A549 (cell line): ENCODE measurements around the gene RHOT2. TPM values are rescaled to one million over a fixed set of nuclear protein-coding genes. Genes with fewer than 3 reads are reported as not detected.

Source experiments
- ATAC-seq, 2 experiments: fragments of 200-7000 bp in 1 of 2; fragments of >200 bp in 1 of 2; cut with Nextera tagmentation in 1 of 2; cut with Tn5 transposase in 1 of 2; 3 replicates each; pipeline versions ENCODE4 v1.8.0 to v1.9.1; 2018 to 2020; ENCODE audit warnings: mild to moderate bottlenecking in 1 of 2, moderate library complexity in 1 of 2
- CTCF ChIA-PET: fragments of 300-600 bp; sonication (Branson Sonifier 250); formaldehyde crosslinking; extraction: SDS; loops from one replicate; lab custom pipeline; 2021; ENCODE audit warnings: antibody characterized with exemption, inconsistent platforms; lab: Yijun Ruan, JAX
- POLR2A ChIA-PET: fragments of 350-600 bp; formaldehyde crosslinking; extraction: SDS; loops from one replicate; lab custom pipeline; 2021; ENCODE audit warnings: antibody characterized with exemption, inconsistent platforms; lab: Yijun Ruan, JAX
- DNase-seq, 2 experiments: peaks; one replicate each; pipeline versions ENCODE4 v3.0.0 to v3.0.0-alpha.2; 2011 to 2016; ENCODE audit warnings: low read depth in 1 of 2, low spot score in 1 of 2
- FAIRE-seq: peaks from 2 replicates; lab custom pipeline; 2011; peaks lifted over from hg19 to GRCh38; lab: Jason Lieb, UNC
- H3K27ac ChIP-seq, 2 experiments: fragments of >200 bp; sonication (Bioruptor Twin); formaldehyde crosslinking; 3 replicates each; pipeline ENCODE4 v1.5.1; 2016 to 2017
- H3K4me1 ChIP-seq: fragments of >200 bp; sonication (Bioruptor Twin); formaldehyde crosslinking; 3 replicates; pipeline ENCODE4 v1.6.1; 2016
- H3K4me2 ChIP-seq: fragments of >200 bp; sonication (Bioruptor Twin); formaldehyde crosslinking; 3 replicates; pipeline ENCODE4 v1.6.1; 2016
- H3K4me3 ChIP-seq: fragments of >200 bp; sonication (Bioruptor Twin); formaldehyde crosslinking; 3 replicates; pipeline ENCODE4 v1.5.1; 2016
- H3K9me3 ChIP-seq: fragments of >200 bp; sonication (Bioruptor Twin); formaldehyde crosslinking; 3 replicates; pipeline ENCODE4 v1.6.1; 2016
- BCL3 ChIP-seq: fragments of >200 bp; sonication (Bioruptor Twin); formaldehyde crosslinking; IDR thresholded peaks from 3 replicates; pipeline ENCODE4 v1.6.1; 2016
- BHLHE40 ChIP-seq: IDR thresholded peaks from 2 replicates; pipeline ENCODE4 v1.6.1; 2012; ENCODE audit warnings: low read depth, low read length, inconsistent platforms
- CHD4 ChIP-seq: fragments of 200-600 bp; sonication (generic); IDR thresholded peaks from 2 replicates; pipeline ENCODE4 v1.6.1; 2016; ENCODE audit warnings: antibody characterized with exemption, mild to moderate bottlenecking, borderline replicate concordance
- EP300 ChIP-seq, 2 experiments: fragments of >200 bp; sonication (Bioruptor Twin); formaldehyde crosslinking; IDR thresholded peaks; 2 replicates in 1 of 2; 3 replicates in 1 of 2; pipeline ENCODE4 v1.6.1; 2016 to 2017
- FOSB ChIP-seq: fragments of 250-450 bp; sonication (Bioruptor Pico); IDR thresholded peaks from 2 replicates; pipeline ENCODE4 v1.5.0; 2020; ENCODE audit warnings: mild to moderate bottlenecking, moderate library complexity
- HEYL ChIP-seq: fragments of 250-450 bp; sonication (Bioruptor Pico); IDR thresholded peaks from 2 replicates; pipeline ENCODE4 v1.8.0; 2021; ENCODE audit warnings: mild to moderate bottlenecking, moderate library complexity
- HOXB13 ChIP-seq: fragments of 250-450 bp; sonication (Bioruptor Pico); IDR thresholded peaks from 2 replicates; pipeline ENCODE4 v1.5.0; 2020; ENCODE audit warnings: low read depth, mild to moderate bottlenecking, moderate library complexity
- JUN ChIP-seq, 2 experiments: fragments of >200 bp; sonication (Bioruptor Twin); formaldehyde crosslinking; IDR thresholded peaks; 2 replicates in 1 of 2; 3 replicates in 1 of 2; pipeline ENCODE4 v1.6.1; 2016 to 2017
- KDM1A ChIP-seq: fragments of 200-600 bp; sonication (generic); IDR thresholded peaks from 2 replicates; pipeline ENCODE4 v1.6.1; 2016; ENCODE audit warnings: low read depth, mild to moderate bottlenecking
- MAFK ChIP-seq: fragments of 450-650 bp; IDR thresholded peaks from 2 replicates; pipeline ENCODE4 v1.6.1; 2014; ENCODE audit not compliant: partially characterized antibody
- MYC ChIP-seq: IDR thresholded peaks from 2 replicates; pipeline ENCODE4 v1.6.1; 2012; ENCODE audit warnings: mild to moderate bottlenecking, inconsistent platforms, low read length, improper control_type of control experiment, borderline replicate concordance
- POLR2A ChIP-seq: IDR thresholded peaks from 2 replicates; pipeline ENCODE4 v1.6.1; 2012; ENCODE audit warnings: mild to moderate bottlenecking, low read length
- SMC3 ChIP-seq: fragments of >200 bp; sonication (Bioruptor Twin); formaldehyde crosslinking; IDR thresholded peaks from 3 replicates; pipeline ENCODE4 v1.6.1; 2018; ENCODE audit warnings: inconsistent platforms
- TFCP2L1 ChIP-seq: fragments of 250-450 bp; sonication (Bioruptor Pico); IDR thresholded peaks from 2 replicates; pipeline ENCODE4 v1.5.0; 2021; ENCODE audit warnings: mild to moderate bottlenecking
- ZFP36 ChIP-seq: fragments of 450-650 bp; IDR thresholded peaks from 2 replicates; pipeline ENCODE4 v1.6.1; 2014; ENCODE audit warnings: borderline replicate concordance; ENCODE audit not compliant: partially characterized antibody
- ZSCAN20 ChIP-seq: fragments of 250-450 bp; sonication (Bioruptor Pico); IDR thresholded peaks from 2 replicates; pipeline ENCODE4 v1.8.0; 2022; ENCODE audit warnings: mild to moderate bottlenecking, moderate library complexity
- WGBS: methylation state at CpG from one replicate; pipeline ENCODE4 v1.1.6; 2017; ENCODE audit errors: missing lambda C conversion rate; 5-methylcytosine and 5-hydroxymethylcytosine counted together
- polyA plus RNA-seq, 4 experiments: library from polyadenylated mRNA; depleted of rRNA in 3 of 4; stranded (reverse); fragments of >200 nt; fragmentation: RNase III in 1 of 4; extraction: RNeasy Plus Mini Kit Qiagen cat#74134 plus additional on column Dnase treatment in 1 of 4; gene quantifications; 2 replicates in 3 of 4; 3 replicates in 1 of 4; pipeline ENCODE4 v1.2.3, GENCODE V29; 2011 to 2017
- TF ChIP-seq, protein P1 (sequence below): IDR thresholded peaks from 2 replicates; pipeline ENCODE4 v1.6.1; 2012
- TF ChIP-seq, protein P2 (sequence below): IDR thresholded peaks from 2 replicates; pipeline ENCODE4 v1.6.1; 2012
- TF ChIP-seq, protein P3 (sequence below): fragments of 250-450 bp; sonication (Bioruptor Pico); IDR thresholded peaks from 2 replicates; pipeline ENCODE4 v1.5.0; 2021; ENCODE audit warnings: mild to moderate bottlenecking, moderate library complexity, borderline replicate concordance

RHOT2 gene
- polyA plus RNA-seq, 2 of the 4 experiments (the other 2 are of a cell fraction): 38.0 to 83.1 TPM

DNA sequence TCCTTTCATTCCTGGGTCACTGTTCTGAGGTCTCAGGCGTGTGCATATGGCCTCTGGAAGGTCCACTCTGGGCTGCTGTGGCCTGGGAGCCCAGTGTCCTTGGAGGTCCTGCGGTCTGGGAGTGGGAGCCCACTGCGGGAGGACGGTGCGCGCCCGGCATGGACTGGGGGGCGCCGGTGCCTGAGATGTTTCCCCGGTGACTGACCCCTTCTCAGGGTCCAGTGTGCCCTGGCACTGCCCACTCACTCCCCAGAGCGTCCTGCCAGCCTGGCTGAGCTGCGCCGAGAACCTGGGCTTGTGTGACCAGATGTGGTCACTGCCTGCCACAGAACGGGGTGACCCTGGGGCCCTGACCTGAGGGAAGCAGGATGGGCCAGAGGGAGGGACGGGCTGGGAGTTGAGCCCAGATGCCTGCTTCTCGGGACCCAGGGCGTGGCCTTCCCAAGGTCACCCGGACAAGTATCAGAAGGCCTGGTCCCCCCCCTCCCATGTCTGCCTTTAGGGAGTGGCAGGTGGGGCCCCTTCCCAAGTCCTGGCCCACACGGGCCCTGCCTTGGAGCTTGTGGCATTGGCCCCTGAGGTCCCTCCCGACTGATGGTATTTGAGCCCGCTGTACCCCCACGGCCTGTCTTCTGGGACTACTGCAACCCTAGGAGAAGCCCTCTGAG, 6.4 kb downstream of the RHOT2 start:
- DNase-seq: no peak
- POLR2A ChIA-PET: interaction anchor here (1.2 to 1.3 kb wide), 2 partner anchors 14 to 25 kb away, joined by 3 to 6 read pairs; partner anchors contain the start of gene WDR90
- Histone ChIP-seq H3K4me3 (no peak overlapping the region), H3K9me3 (no peaks in the 10 kb centered on the region), H3K4me2 (peak overlapping the region; percentile 98), H3K4me1 (peaks cover 24% of the 10 kb centered on the region)
- TF ChIP-seq BCL3 (no peak), JUN (IDR thresholded peaks at IDR 0.05) (no peak), FOSB (CRISPR knock-in tag) (no peak), ZFP36 (no peak)
- TF ChIP-seq, protein P1, sequence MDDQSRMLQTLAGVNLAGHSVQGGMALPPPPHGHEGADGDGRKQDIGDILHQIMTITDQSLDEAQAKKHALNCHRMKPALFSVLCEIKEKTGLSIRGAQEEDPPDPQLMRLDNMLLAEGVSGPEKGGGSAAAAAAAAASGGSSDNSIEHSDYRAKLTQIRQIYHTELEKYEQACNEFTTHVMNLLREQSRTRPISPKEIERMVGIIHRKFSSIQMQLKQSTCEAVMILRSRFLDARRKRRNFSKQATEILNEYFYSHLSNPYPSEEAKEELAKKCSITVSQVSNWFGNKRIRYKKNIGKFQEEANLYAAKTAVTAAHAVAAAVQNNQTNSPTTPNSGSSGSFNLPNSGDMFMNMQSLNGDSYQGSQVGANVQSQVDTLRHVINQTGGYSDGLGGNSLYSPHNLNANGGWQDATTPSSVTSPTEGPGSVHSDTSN: no peak
- TF ChIP-seq, all 56 proteins: peak for 0
- 77% methylated on average over 12 of the region's 22 CpGs for WGBS
- ATAC-seq (no peak), FAIRE-seq (no peak)
- H3K27ac ChIP-seq: peak overlapping the region in 1 of 2 experiments; percentile 84; a peak in 3 of 6 replicates
- CTCF ChIA-PET: interaction anchor here (1.4 to 2.6 kb wide), 2 partner anchors 8 to 13 kb away, joined by 10 to 21 read pairs; partner anchors contain the start of gene RHOT2

DNA sequence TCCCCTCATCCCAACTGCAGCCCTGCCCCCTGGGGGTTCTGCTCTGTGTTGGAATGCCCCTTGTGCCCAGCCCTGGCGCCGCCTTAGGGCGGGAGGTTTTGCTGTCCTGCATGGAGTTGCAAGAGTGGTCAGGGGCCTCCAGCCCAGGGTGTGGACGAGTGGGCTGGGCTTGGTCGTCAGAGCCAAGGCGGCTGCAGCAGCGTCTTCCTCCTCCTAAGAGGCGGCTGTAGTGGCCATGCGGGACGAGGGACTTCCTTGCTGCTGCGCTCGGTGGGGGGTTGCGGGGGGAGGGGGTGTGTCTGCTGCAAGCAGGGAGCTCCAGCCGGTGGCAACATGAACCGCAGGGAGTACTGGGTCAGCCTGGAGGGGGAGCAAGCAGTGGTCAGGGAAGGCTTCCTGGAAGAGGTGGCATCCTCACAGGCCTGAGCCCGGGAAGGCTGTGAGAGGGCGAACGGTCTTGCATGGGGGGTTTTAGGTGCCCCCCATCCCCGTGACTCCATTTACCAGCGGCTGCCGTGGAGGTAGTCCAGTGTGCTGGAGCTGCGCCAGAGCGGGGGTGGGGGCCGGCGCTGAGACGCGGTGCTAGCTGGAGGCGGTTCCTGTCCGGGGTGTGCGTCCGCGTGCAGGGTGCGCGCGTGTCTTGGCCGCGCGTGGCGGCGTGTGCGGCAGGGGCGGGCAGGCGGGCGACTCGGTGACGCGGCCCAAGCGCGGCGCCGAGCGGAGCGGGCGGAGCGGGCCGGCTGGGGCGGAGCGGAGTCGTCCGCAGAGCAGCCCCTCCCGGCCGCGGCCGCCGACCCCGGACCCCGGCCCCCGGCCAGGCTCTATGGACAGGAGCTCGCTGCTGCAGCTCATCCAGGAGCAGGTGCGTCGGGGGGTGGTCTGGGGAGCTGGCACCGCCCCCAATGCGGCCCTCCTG, 7.3 kb downstream of the RHOT2 start, which contains the start of gene RHBDL1:
RHBDL1 (plus strand) TSS at position 704 of the 916 bp plus-strand sequence; CDS start at position 824, 120 bp downstream.
- Histone ChIP-seq H3K4me2 (peak within 1 kb of the TSS; percentile 98), H3K4me1 (peaks cover 25% of the 10 kb centered on the region), H3K9me3 (no peaks in the 10 kb centered on the region), H3K27ac (peak within 1 kb of the TSS; percentile 63 to 84), H3K4me3 (peak within 1 kb of the TSS; percentile 50)
- ChIA-PET POLR2A (interaction anchor here (1.2 to 1.3 kb wide), 2 partner anchors 15 to 26 kb away, joined by 3 to 6 read pairs; partner anchors contain the start of gene WDR90), CTCF (interaction anchor here (1.0 to 2.6 kb wide), 6 partner anchors 9 to 82 kb away, joined by 3 to 21 read pairs (median 6); partner anchors contain the start of gene RHOT2)
- 7% methylated on average over 39 of the region's 73 CpGs for WGBS
- ATAC-seq: peak in 1 of 2 experiments; percentile 15; a peak in 2 of 6 replicates
- FAIRE-seq: no peak
- TF ChIP-seq ZFP36 (peak; percentile 100), KDM1A (peak; percentile 41; the same call in 1 of the 2 replicates), TFCP2L1 (no peak), JUN (IDR thresholded peaks at IDR 0.05) (peak in 1 of 2 experiments; percentile 34; a peak in 1 of 5 replicates), MAFK (no peak)
- TF ChIP-seq, protein P2, sequence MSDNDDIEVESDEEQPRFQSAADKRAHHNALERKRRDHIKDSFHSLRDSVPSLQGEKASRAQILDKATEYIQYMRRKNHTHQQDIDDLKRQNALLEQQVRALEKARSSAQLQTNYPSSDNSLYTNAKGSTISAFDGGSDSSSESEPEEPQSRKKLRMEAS: peak; percentile 1; the same call in 1 of the 2 replicates
- TF ChIP-seq, protein P1: peak; percentile 45; the same call in 1 of the 2 replicates
- TF ChIP-seq, all 56 proteins: peak for 5
- DNase-seq: peak in 1 of 2 experiments; percentile 66

GRCh38 chr16:675884-676564, 8.1 kb downstream of the RHOT2 start:
- Histone ChIP-seq H3K27ac (peak overlapping the region; percentile 63 to 84; a peak in 5 of 6 replicates), H3K4me3 (peak overlapping the region; percentile 50), H3K9me3 (no peaks in the 10 kb centered on the region), H3K4me1 (peaks cover 25% of the 10 kb centered on the region), H3K4me2 (peak overlapping the region; percentile 98)
- CTCF ChIA-PET: interaction anchor here (1.0 to 2.6 kb wide), 6 partner anchors 10 to 83 kb away, joined by 3 to 21 read pairs (median 6); partner anchors contain the start of gene RHOT2
- ATAC-seq (no peak), FAIRE-seq (no peak), DNase-seq (no peak)
- 80% methylated on average over 14 of the region's 25 CpGs for WGBS
- TF ChIP-seq SMC3 (no peak), CHD4 (no peak), MYC (no peak), ZFP36 (no peak), ZSCAN20 (CRISPR knock-in tag) (no peak), BHLHE40 (no peak), EP300 (IDR thresholded peaks at IDR 0.05) (no peak), HEYL (no peak), KDM1A (no peak), HOXB13 (no peak), POLR2A (no peak)
- TF ChIP-seq, protein P3, sequence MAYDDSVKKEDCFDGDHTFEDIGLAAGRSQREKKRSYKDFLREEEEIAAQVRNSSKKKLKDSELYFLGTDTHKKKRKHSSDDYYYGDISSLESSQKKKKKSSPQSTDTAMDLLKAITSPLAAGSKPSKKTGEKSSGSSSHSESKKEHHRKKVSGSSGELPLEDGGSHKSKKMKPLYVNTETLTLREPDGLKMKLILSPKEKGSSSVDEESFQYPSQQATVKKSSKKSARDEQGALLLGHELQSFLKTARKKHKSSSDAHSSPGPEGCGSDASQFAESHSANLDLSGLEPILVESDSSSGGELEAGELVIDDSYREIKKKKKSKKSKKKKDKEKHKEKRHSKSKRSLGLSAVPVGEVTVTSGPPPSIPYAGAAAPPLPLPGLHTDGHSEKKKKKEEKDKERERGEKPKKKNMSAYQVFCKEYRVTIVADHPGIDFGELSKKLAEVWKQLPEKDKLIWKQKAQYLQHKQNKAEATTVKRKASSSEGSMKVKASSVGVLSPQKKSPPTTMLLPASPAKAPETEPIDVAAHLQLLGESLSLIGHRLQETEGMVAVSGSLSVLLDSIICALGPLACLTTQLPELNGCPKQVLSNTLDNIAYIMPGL: no peak
- POLR2A ChIA-PET: interaction anchor here (1.2 to 1.3 kb wide), 2 partner anchors 16 to 27 kb away, joined by 3 to 6 read pairs; partner anchors contain the start of gene WDR90
